Fibroblast of lung (primary cell): ENCODE results near the gene DIS3L2.

Source experiments
- EZH2 ChIP-seq: IDR thresholded peaks from 2 replicates; pipeline ENCODE4 v1.5.1; 2012; ENCODE audit warnings: low read length, control low read depth, mild to moderate bottlenecking; ENCODE audit errors: missing control alignments
- TF ChIP-seq, protein P1 (sequence below), 2 donors: IDR thresholded peaks in 1 of 2; conservative IDR thresholded peaks in 1 of 2; 1 replicate in 1 of 2; 2 replicates in 1 of 2; pipeline ENCODE4 v1.5.1; 2011 to 2012; ENCODE audit warnings: low read length in 2 of 2, control low read depth in 1 of 2, inconsistent platforms in 1 of 2, low read depth in 1 of 2, mild to moderate bottlenecking in 1 of 2

DNA sequence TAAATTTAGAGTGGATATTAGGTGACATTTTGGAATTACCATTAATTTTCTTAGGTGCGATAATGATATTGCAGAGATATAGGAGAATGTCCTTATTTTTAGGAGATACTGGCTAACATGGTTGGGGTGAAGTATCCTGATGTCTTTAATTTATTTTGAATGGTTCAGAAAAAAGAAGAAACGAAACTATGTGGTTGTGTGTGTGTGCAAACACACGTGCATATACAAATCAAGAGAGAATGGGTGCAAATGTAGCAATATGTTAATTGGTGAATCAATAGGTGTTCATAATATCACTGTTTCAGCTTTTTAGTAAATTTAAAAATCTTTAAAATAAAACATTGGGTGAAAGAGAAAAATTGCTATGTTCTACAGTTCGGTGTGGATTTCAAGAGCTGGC lies 140.9 kb downstream of the DIS3L2 start:
- TF ChIP-seq, protein P1, sequence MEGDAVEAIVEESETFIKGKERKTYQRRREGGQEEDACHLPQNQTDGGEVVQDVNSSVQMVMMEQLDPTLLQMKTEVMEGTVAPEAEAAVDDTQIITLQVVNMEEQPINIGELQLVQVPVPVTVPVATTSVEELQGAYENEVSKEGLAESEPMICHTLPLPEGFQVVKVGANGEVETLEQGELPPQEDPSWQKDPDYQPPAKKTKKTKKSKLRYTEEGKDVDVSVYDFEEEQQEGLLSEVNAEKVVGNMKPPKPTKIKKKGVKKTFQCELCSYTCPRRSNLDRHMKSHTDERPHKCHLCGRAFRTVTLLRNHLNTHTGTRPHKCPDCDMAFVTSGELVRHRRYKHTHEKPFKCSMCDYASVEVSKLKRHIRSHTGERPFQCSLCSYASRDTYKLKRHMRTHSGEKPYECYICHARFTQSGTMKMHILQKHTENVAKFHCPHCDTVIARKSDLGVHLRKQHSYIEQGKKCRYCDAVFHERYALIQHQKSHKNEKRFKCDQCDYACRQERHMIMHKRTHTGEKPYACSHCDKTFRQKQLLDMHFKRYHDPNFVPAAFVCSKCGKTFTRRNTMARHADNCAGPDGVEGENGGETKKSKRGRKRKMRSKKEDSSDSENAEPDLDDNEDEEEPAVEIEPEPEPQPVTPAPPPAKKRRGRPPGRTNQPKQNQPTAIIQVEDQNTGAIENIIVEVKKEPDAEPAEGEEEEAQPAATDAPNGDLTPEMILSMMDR (conservative IDR thresholded peaks at IDR 0.05 in 1 of 2, IDR thresholded peaks at IDR 0.05 in 1 of 2; ENCODE audit: low read depth in 1 of 2, low read length in 2 of 2) = no peak
- no peak for TF ChIP-seq EZH2
